Measurements from ENCODE around the gene MAD1L1. TPM values are rescaled to one million over a fixed set of nuclear protein-coding genes. Genes with fewer than 3 reads are reported as not detected.
"Not testable (repeated sequence)": the region's sequence is repeated elsewhere in the genome, so short reads cannot be mapped to it uniquely, and the experiment has no call there.

MAD1L1 gene
- total and polyA plus RNA-seq, 8 donors, result 12.8 to 469 (median 27.3) TPM

DNA sequence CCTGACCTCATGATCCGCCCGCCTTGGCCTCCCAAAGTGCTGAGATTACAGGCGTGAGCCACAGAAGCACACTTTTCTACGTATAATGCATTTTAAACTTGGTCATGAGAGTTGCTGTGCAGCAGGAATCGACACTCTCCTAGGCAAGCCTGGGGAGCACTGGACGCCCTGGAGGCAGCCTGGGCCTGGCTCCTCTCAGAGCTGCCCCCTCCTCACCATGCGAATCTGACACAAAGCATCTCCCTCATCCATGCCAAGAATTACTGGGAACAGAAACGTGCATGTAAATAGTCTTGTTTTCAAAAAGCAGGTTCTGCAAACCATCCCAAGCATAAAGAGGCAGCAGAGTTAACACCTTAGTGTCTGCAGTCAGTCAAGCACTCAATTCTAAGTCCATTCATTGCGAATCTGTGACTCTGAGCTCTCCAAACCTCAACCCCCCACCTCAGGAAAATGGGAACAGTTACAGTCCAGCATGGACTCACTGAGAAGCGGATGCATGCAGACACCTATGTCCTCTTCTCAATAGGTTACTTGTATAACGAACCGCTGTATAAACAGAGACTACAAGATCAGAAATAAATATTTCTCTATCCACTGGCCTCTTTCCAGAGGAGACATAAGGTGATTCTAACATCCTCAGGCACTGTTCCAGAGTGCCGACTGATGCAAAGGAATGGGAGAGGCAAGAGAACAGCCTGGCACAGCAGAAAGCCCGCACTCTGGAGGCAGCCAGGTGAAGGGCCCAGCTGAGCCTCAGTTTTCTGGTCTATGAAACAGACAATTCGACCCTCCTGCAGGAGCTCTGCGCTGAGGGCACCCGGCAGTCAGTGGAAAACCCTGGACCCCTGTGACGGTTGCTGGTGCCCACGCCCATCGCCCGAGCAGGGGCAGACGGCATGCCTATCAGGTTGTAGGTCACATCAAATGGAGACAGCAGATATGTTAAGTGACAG, 68.9 kb downstream of the MAD1L1 start:
- H3K9me3 ChIP-seq, result no peaks in the 10 kb centered on the region
- intact Hi-C loops (cut with DNase I; ENCODE audit: low total_unique reads), result no loop called here
- WGBS, 5 donors, result 85 to 94% (median 91%) methylated on average over 22 of the region's 22 CpGs
- H3K27ac ChIP-seq, result peak overlapping the region in 1 of 5 donors; percentile 27
- no peak overlapping the region for H3K4me3 ChIP-seq
- H3K36me3 ChIP-seq, result peaks cover 0 to 18% (median 6%) of the 10 kb centered on the region in 4 donors
- no peaks in the 10 kb centered on the region for H3K27me3 ChIP-seq
- TF ChIP-seq, protein P1, sequence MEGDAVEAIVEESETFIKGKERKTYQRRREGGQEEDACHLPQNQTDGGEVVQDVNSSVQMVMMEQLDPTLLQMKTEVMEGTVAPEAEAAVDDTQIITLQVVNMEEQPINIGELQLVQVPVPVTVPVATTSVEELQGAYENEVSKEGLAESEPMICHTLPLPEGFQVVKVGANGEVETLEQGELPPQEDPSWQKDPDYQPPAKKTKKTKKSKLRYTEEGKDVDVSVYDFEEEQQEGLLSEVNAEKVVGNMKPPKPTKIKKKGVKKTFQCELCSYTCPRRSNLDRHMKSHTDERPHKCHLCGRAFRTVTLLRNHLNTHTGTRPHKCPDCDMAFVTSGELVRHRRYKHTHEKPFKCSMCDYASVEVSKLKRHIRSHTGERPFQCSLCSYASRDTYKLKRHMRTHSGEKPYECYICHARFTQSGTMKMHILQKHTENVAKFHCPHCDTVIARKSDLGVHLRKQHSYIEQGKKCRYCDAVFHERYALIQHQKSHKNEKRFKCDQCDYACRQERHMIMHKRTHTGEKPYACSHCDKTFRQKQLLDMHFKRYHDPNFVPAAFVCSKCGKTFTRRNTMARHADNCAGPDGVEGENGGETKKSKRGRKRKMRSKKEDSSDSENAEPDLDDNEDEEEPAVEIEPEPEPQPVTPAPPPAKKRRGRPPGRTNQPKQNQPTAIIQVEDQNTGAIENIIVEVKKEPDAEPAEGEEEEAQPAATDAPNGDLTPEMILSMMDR (IDR thresholded peaks at IDR 0.05), result no peak
- no peak for TF ChIP-seq POLR2AphosphoS5 (IDR thresholded peaks at IDR 0.05)
- TF ChIP-seq EP300 (IDR thresholded peaks at IDR 0.05), result no peak
- no peak for TF ChIP-seq POLR2A (IDR thresholded peaks at IDR 0.05)
- DNase-seq, result peak in 1 of 2 donors; percentile 68
- peaks cover 0 to 28% (median 2%) of the 10 kb centered on the region in 4 donors for H3K4me1 ChIP-seq

DNA sequence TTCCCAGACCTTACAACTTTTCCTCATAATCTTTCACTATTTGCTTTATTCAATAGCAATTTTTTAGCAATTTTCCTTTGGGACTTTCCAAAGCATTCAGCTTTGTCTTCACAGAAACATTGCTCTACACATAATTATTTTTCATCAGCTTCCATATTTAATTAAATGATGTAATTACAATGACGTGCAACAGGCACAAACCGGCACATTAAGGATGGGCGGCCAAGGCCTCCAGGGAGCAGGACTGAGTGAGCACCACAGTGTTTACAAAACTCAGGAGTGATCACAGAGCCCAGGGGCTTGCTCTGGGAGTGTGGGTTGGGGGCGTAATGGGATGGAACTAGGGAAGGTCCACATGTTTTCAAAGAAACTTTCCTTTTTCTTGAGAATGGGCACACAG, 69.8 kb downstream of the MAD1L1 start:
- peak overlapping the region in 1 of 5 donors; percentile 27 for H3K27ac ChIP-seq
- intact Hi-C loops (cut with DNase I; ENCODE audit: low total_unique reads), result no loop called here

DNA sequence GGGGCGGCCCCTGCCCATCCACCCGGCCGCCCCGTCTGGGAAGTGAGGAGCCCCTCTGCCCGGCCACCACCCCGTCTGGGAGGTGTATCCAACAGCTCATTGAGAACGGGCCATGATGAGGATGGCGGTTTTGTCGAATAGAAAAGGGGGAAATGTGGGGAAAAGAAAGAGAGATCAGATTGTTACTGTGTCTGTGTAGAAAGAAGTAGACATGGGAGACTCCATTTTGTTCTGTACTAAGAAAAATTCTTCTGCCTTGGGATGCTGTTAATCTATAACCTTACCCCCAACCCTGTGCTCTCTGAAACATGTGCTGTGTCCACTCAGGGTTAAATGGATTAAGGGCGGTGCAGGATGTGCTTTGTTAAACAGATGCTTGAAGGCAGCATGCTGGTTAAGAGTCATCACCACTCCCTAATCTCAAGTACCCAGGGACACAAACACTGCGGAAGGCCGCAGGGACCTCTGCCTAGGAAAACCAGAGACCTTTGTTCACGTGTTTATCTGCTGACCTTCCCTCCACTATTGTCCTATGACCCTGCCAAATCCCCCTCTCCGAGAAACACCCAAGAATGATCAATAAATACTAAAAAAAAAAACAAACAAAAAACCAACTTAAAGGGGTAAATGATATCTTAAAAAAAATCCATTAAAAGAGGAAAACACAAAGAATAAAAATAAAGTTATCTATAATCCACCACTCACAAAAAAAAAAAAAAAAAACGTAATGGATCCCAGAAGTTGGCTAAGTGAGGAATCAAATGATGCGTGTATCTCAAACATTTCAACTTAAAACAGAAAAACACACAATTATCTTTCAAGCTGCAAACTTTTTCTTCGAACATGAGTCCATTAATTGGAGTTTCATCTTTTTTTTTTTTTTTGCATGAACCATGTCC, 70.5 kb downstream of the MAD1L1 start:
- not testable (repeated sequence) for H3K27ac ChIP-seq
- peaks cover 14 to 45% (median 18%) of the 10 kb centered on the region in 4 donors for H3K4me1 ChIP-seq

More for the DNA sequence above, 69.8 kb downstream of the MAD1L1 start:
- Histone ChIP-seq H3K36me3 (peaks cover 0 to 10% (median 2%) of the 10 kb centered on the region in 4 donors), H3K27me3 (no peaks in the 10 kb centered on the region), H3K4me3 (no peak overlapping the region), H3K9me3 (no peaks in the 10 kb centered on the region), H3K4me1 (peaks cover 7 to 37% (median 11%) of the 10 kb centered on the region in 4 donors)
- DNase-seq, result peak in 1 of 2 donors; percentile 47
- 88 to 94% (median 88%) methylated on average over 4 of the region's 4 CpGs for WGBS, 5 donors
- TF ChIP-seq, protein P1 (IDR thresholded peaks at IDR 0.05), result no peak
- TF ChIP-seq EP300 (IDR thresholded peaks at IDR 0.05), result no peak
- TF ChIP-seq POLR2AphosphoS5 (IDR thresholded peaks at IDR 0.05), result no peak
- no peak for TF ChIP-seq POLR2A (IDR thresholded peaks at IDR 0.05)

DNA sequence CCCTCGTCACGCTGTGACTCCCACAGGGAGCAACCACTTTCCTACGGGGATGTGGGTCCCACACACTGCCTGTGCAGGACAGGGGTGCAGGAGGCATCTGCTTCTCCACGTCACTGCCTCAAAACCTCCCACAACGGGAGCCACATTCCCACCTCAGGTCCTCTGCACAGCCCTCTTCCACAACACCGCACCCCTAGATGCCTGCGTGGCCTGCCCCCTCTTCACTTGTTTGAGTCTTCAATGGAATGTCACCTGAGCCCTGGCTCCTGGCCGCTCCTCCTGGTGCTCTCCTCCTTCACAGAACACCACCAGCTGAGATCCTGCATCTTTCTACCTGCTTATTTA, 73.6 kb downstream of the MAD1L1 start:
- Histone ChIP-seq H3K9me3 (no peaks in the 10 kb centered on the region), H3K27ac (peak overlapping the region in 1 of 5 donors; percentile 85)
- intact Hi-C loops (cut with DNase I; ENCODE audit: low total_unique reads), result no loop called here

More for the DNA sequence above, 70.5 kb downstream of the MAD1L1 start:
- peaks cover 0 to 10% (median 0%) of the 10 kb centered on the region in 4 donors for H3K36me3 ChIP-seq
- H3K4me3 ChIP-seq; H3K27me3 ChIP-seq; H3K9me3 ChIP-seq; intact Hi-C loops (cut with DNase I; ENCODE audit: low total_unique reads); DNase-seq: not testable (repeated sequence)
- WGBS, 5 donors, result 87 to 89% (median 88%) methylated on average over 14 to 17 of the region's 17 CpGs

More for the DNA sequence above, 73.6 kb downstream of the MAD1L1 start:
- TF ChIP-seq POLR2AphosphoS5 (IDR thresholded peaks at IDR 0.05), result no peak
- TF ChIP-seq, protein P1 (IDR thresholded peaks at IDR 0.05), result no peak
- TF ChIP-seq EP300 (IDR thresholded peaks at IDR 0.05), result no peak
- no peak for TF ChIP-seq POLR2A (IDR thresholded peaks at IDR 0.05)
- no peak for DNase-seq
- Histone ChIP-seq H3K4me1 (peaks cover 21 to 44% (median 28%) of the 10 kb centered on the region in 4 donors), H3K36me3 (no peaks in the 10 kb centered on the region), H3K4me3 (no peak overlapping the region), H3K27me3 (no peaks in the 10 kb centered on the region)
- WGBS, 5 donors, result 93 to 97% (median 95%) methylated on average over 7 to 8 of the region's 8 CpGs
